Measurements from ENCODE around the gene TAF15. TPM values are rescaled to one million over a fixed set of nuclear protein-coding genes. Genes with fewer than 3 reads are reported as not detected.

TAF15 gene
- total RNA-seq, 1 donor from 2014 or later, result 110 TPM

DNA sequence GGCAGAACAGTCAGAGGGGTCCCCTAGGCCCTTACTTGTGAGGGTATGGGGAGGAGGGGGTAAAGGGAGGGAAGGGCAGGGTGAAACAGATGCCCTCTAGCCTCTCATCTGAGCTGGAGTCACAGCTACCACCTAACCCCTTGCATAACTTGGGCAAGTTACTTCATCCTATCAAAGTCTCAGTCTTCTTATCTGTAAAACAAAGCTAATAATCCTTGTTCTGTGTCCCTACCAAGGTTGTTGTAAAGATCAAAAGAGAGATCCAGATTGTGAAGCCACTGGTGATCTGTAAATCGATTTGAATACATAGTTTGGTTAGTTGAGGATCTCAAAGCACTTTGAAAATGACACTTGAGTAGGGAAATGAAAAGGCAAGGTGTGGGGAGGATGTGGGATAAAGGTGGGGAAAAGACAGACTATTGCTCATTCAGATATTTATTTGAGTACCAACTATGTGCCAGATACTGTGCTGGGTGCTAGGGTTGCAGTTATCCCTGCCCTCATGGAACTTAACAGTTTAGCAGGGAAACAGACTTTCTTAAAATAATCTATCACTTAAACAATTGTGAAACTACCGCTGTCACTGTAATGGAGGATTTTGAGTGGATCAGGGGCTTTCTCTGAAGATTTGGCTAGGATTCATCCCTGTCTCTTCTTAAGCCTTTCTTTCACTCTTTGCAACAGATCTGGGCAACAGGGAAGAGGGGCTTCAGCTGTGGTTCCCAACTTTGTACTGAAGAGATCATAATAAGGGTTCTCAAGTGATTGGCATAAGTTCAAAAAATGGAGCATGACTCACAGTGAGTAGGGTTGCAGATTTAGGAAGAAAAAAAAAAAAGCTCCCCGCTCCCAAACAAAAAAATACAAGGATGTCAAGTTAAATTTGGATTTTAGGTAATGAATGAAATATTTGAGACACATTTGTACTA, 56.4 kb downstream of the TAF15 start:
- ATAC-seq (no peak), DNase-seq (no peak)
- intact Hi-C loops (cut with micrococcal nuclease), result no loop called here

DNA sequence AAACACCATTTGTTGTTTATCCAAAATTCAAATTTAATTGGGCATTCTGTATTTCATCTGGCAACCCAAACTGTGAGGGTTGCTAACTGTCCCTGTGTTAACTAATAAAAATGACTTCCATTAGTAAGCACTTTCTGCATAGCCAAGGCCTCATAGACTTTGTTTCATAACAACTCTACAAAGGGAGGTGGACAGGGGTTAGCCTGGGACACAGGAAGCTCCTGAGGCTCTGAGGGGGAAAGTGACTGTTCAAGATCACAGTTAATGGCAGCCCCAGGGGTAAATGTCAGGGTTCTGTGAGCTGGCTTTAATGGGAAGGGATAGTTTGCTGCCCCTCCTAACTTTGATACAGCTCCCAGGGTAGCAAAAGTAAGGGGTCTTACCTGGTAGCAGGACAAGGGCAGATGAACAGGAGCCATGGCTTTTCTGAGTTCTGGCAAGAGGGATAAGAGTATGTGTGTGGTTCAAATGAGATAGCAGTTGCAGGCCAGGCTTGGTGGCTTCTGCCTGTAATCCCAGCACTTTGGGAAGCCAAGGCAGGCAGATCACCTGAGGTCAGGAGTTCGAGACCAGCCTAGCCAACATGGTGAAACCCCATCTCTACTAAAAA, 57.2 kb downstream of the TAF15 start:
- intact Hi-C loops (cut with micrococcal nuclease), result no loop called here
- no peak for ATAC-seq
- no peak for DNase-seq

DNA sequence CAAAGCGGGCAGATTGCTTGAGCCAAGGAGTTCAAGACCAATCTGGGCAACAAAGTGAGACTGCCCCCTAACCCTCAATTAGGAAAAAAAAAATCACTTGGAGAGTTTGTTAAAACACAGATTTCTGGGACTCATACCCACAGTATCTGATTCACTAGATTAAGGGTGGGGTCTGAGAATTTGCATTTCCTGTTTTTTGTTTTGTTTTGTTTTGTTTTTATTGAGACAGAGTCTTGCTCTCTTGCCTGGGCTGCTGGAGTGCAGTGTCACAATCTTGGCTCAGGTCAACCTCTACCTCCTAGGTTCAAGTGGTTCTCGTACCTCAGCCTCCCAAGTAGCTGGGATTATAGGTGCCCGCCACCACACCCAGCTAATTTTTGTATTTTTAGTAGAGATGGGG, 58.3 kb downstream of the TAF15 start:
- ATAC-seq (no peak), DNase-seq (no peak)
- intact Hi-C loops (cut with micrococcal nuclease), result no loop called here

DNA sequence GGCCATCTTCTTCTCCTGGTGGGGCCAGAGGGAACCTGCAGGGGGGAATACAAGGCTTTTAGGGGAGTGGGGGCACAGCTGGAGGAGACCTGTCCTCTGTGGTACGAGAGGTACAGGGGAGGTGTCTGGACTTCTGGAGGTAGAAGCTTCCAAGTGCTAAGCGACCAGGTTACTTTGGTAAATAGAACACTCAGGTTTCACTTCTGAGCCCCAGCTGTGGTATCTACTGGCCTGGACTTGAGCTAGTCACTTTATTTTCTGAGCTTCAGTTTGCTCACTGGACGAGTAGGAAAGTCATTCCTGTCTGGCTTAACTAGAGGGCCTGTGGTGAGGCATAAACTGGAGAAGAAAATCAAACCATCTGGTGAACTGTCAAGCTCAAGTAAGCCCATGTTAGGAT, 59.5 kb downstream of the TAF15 start, which contains the start of gene HEATR9:
Gene HEATR9, minus strand, starts transcription at position 155 of the 400 bp plus-strand sequence. Its CDS starts 149 bp downstream, at position 6.
- ATAC-seq (no peak), DNase-seq (no peak)
- intact Hi-C loops (cut with micrococcal nuclease), result no loop called here

DNA sequence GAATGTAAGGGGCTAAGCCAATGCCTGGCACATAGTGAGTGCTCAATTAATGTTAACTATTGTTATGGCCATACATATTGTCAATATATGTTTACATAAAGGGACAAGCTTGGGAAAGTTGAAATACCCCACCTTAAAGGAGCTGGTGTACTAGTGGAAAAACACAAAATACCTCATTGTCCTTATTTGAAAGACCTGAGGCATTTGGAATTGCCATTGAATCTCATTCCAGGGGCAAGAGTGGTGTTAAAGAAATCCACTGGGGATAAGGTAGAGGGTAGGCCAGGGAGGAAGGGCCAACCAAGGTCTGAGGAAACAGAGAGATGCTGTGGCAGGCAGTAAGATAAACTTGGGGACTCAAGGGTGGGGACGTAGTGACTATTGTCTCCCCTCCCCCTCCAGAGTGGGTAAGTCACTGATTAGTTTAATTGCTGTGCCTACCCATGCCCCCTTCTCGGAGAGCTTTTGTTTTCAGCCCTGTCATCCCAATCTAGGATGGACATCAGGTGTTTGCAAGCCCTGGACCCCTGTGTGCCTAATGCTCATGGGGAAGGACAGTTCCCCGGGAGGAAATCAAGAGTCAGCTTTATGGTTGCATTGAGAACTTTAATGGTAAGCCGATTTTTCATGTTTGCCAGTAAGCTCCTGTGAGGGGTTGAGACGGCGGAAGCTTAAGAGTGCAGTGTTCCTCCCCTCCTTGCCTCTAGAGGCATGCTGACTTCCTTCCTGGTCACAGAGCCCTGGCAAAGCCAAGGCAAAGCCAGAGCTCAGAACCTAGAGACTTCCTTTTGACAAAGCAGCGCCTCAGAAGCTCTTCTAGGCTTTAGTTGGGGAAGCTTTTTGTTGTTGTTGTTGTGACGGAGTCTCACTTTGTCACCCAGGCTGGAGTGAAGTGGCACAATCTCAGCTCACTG, 61.9 kb downstream of the TAF15 start:
- peak; percentile 25 for ATAC-seq
- intact Hi-C loops (cut with micrococcal nuclease), result no loop called here
- no peak for DNase-seq

DNA sequence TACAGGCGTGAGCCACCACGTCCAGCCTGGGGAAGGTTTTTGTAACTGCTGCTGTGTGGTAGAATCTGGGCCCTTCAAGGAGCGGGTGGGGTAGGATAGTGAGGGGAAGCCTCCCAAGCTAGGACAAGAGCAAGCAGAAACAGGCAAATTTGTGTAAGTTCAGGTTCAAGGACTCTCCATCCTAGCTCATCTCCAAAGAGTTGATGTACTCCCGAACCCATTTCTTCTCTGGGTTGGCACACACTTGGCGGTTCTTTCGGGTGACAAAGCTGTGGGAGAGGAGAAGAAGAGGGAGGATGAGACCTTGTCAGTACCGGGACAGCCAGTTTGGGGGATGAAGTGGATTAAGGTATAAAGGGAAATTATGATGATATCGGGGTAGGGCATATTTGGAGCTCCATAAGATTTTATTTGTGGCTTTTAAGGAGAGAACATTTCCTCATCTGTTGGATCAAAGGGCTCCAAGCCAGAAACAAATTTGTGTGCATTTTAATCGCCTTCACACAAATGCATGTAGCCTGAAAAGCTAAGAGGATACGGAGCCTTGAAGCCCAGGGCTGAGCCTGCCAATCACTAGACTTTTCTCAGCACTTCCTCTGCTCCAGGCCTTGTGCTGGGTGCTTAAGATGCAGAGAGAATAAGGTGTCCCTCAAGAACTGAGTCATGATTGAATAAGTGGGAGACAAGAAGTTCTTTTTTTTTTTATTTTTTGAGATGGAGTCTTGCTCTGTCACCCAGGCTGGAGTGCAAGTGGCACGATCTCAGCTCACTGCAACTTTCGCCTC, 63.1 kb downstream of the TAF15 start:
- no peak for ATAC-seq

DNA sequence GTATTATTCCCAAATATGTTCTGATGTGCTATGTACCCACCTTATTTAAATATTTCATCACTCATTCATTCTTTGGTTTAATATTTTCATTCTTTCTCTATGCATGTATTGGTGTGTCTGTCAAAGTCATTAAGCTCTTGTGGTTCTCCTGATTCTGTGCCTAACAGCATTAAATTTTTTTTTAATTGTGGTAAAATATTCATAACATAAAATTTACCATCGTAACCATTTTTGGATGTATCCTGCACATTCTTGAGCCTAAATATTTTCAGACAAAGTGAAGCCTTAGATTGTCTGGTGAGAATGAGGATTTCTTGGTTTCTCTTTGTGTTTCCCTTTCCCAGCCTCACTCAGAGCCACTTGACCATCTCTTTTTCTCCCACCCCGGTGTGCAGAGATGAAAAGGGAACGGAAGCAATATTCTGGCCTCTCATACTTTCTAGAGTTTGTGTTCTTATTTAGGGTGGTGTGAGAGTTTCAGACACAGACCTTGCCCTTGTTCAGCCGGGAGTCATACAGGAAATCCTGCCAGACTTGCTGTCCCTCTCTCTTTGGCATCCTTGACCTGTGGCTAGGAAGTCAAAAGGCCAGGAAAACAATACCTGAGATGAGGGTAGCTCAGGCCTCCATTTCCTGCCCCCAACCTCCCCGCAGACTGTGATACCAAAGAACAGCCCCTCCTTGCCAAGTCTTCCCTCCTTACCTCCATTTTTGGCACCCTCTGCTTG, 66.0 kb downstream of the TAF15 start:
- ATAC-seq (no peak), DNase-seq (no peak)
- intact Hi-C loops (cut with micrococcal nuclease), result no loop called here

More for the DNA sequence above, 63.1 kb downstream of the TAF15 start:
- intact Hi-C loops (cut with micrococcal nuclease), result no loop called here
- DNase-seq, result no peak

DNA sequence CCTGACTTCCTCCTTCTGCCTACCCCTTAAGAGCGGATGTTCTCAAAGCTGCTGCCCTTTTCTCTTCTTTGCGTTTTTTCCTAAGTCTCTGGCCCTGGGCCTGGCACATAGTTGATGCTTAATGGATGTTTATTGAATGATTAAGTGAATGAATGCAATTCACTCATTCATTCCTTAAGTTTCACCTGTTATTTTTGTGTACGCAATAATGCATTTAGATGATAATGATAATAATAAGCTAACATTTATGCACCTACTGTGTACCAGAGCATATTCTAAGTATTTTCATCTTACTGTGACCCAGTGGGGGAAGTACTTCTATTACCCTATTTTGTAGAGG, 66.5 kb downstream of the TAF15 start:
- DNase-seq (no peak), ATAC-seq (no peak)
- intact Hi-C loops (cut with micrococcal nuclease), result no loop called here

DNA sequence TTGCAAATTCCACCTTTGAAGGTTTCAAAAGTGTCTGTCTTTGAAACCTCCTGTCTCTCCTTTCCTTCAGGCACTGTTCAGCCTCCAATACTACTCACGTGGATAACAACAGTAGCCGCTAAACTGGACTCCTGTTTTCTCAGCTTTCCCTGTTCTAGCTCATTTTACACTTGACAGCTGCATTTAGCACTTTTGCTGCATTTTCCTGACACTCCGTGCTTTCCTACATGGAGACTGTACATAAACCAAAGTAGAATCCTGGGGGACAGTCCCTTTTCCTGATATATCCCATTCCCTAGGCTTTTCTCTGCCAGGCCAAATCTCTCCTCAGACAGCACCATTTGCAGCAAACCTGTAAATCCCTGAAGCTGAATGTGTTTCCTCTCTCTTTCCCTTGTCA, 67.2 kb downstream of the TAF15 start:
- intact Hi-C loops (cut with micrococcal nuclease), result no loop called here
- no peak for ATAC-seq
- DNase-seq, result no peak

DNA sequence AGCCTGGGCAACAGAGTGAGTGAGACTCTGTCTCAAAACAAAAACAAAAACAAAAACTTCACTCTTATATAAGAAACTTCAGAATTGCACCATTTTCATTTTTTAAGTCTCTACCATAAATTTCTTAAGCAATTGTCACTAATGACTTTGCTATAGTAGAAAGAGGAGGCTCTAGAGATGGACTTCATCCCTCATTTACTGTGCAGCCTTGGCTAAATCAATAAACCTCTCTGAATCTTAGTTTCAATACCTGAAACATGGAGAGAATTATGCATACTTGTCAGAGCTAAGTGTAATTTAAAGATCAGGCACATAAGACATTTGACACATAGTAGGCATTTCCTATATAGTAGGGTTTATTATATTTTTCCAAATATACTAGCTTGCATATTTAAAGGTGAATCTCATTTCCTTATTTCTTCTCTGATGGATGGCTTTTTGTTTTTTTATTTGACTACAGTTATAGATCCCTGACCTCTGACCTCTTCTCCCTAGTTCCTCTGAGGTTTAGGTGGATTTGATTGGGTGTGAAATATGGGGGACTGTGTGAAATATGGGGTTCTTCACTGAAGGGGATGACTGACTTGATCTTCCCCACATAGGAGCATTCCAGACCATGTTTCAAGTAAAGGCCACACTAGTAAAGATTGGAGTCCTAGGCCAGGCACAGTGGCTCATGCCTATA, 68.2 kb downstream of the TAF15 start:
- ATAC-seq, result no peak
- intact Hi-C loops (cut with micrococcal nuclease), result no loop called here
- DNase-seq, result no peak

DNA sequence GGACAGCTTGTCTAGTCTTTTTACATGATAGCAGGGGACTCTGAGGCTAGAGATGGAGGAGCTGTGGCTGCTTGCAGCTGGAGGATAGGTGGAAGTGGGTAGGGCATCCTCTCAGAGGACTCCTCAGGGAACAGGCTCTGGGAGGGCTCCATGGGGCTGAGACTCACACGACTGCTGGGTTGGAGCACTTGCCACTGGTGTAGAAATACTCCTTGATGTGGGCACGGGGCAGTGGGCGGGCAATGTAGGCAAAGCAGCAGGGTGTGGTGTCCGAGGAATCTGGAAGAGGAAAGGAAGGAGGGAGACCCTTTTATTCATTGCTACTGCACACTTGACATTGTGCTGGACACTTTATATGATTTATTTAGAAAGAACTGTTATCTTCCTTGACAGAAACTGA, 69.1 kb downstream of the TAF15 start:
- intact Hi-C loops (cut with micrococcal nuclease), result no loop called here
- no peak for ATAC-seq
- no peak for DNase-seq

DNA sequence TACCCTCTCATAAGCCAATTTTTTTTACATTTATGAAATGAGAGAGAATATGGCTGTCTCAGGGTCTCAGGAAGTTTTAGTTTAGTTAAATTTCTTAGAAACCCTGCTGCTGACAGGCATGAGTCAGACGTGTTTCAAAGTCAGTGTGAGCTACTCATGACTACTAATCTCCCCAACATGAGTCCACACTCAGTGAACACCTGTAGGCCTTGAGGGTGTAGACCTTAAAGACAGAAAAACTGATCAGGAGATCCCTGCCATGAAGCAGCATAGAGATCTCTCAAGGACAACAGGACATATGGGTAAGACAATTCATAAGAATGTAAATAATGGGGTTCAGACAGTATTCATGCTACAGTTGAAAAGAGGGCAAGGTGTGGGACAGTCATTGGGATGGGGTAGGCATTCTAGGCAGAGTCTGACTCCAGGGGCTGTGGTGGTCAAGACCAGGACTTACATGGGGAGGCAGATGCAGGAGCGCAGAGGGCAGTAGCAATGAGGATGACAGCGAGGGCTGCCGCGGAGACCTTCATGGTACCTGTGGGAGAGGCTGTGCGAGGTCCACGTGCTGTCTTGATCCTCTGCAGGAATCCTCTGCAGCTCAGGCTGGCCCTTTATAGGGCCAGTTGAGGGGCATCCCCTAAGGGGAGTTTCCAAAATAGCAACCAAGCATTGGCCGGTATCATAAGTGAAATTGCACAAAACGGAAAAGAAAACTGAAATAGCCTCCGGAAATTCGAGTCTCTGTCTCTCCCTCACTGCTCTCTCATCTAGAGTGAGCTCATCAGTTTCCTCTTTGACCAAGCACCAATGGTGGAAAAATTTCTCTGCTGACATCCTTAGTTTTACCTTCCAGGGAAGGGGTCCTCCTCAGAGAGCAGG, 70.7 kb downstream of the TAF15 start, which contains the start of gene CCL5:
Gene CCL5, minus strand, starts transcription at position 588 of the 882 bp plus-strand sequence.
- DNase-seq, result no peak
- no peak for ATAC-seq
- intact Hi-C loops (cut with micrococcal nuclease), result no loop called here

DNA sequence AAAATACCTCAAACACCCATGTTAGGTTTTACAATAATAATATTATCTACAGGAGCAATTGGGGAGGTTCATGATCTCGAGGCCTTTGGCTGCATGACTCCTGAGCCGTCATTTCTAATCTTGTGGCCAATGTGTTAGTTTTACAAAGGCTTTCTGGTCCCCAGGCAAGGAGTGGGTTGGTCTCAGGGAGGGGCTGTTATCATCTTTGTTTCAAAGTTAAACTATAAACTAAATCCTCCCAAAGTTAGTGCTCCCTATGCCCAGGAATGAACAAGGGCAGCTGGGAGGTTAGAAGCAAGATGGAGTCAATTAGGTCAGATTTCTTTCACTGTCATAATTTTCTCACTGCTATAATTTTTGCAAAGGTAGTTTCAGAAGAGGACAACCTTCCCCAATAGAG, 80.0 kb downstream of the TAF15 start:
- ATAC-seq (no peak), DNase-seq (no peak)
- intact Hi-C loops (cut with micrococcal nuclease), result no loop called here

DNA sequence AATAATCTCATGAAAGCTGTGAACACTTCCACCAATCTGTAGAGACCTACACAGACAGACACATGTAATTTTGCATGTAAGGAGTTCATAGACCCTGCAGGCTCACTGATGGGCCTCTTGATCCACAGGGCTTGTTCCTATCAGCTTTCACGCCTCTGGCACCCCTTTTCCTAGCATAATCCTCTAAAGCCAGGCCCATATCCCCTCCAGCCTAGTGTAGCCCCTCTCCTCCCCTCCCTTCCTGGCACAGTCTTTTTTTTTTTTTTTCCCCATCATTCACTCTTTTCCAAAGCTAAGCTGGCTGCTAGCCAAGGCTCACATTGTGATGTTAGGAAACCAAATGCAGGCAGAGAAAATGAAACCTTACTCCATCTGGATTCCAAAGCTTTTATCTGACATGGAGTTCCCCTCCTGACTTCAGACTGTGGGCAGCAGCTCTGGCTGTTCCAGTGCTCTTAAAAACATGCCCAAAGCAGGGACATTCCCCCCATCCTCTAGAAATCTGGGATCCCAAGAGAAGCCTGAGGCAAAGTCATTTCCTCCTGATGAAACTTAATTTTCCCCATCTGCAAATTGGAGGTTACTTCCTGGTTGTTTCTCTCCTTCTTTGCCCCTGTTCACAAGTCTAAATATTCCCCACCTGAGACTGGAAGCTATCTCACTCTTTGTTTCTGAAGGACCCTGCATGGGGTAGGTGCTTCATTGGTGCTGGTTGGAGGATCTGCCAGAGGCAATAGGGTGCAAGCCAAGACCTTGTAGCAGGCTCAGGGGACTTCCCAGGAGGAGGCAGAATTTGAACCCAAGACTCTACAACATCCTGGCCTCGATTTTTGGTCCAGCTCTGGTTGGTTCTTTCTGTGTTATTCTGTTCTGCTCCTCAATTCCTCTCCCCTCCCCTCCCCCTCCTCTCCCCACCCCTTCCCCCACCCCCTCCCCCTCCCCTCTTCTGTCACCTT, 80.8 kb downstream of the TAF15 start:
- DNase-seq (no peak), ATAC-seq (peak; percentile 20)

DNA sequence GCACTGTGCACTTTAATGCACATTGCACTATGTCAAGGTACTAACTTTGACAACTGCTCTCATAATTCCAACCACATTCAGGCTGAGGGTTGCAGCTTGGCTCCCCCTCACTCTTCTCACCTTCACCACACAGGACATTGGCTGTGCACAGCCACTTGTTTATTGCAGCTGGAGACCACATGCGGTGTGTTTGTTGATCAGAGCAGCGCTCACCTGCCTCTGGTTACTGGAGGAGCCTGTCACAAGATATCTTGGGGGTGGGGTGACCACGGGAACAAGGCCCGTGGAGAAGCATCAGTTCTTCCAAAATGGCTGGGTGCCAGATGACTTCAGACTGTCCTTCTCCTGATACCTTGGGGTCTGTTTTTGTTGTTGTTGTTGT, 81.5 kb downstream of the TAF15 start:
- intact Hi-C loops (cut with micrococcal nuclease), result no loop called here
- ATAC-seq (no peak), DNase-seq (no peak)

More for the DNA sequence above, 80.8 kb downstream of the TAF15 start:
- intact Hi-C loops (cut with micrococcal nuclease), result no loop called here

DNA sequence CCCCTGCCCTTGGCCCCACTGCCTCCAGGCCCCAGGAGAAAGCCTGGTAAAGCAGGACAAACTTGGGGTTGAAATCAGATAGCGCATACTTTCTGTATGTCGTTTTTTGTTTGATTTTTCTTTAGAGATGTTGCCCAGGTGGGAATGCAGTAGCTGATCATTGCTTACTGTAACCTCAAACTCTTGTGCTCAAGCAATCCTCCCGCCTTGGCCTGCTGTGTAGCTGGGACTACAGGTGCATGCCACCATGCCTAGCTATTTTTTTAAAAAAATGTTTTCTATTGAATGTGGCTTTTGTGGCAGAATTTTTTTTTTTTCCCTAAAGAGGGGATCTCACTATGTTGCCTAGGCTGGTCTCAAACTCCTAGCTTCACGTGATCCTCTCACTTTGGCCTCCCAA, 82.0 kb downstream of the TAF15 start:
- intact Hi-C loops (cut with micrococcal nuclease), result no loop called here
- DNase-seq, result no peak
- no peak for ATAC-seq
